H1 (cell line): ENCODE results near the gene RFX2. TPM values are rescaled to one million over a fixed set of nuclear protein-coding genes. Genes with fewer than 3 reads are reported as not detected.

Experiments
- CTCF ChIA-PET: fragments of 300-600 bp; sonication (Branson Sonifier 250); formaldehyde crosslinking; loops from one replicate; lab custom pipeline; 2021; ENCODE audit not compliant: partially characterized antibody; lab: Charles Lee
- POLR2A ChIA-PET: fragments of 300-600 bp; sonication (Branson Sonifier 250); formaldehyde crosslinking; loops from one replicate; lab custom pipeline; 2021; ENCODE audit warnings: inconsistent platforms; ENCODE audit not compliant: partially characterized antibody; lab: Charles Lee
- DNase-seq, 2 experiments: peaks; one replicate each; pipeline versions ENCODE4 v3.0.0 to v3.0.0-alpha.2; 2010 to 2022; ENCODE audit warnings: low spot score in 2 of 2, low read depth in 1 of 2, mixed read lengths in 1 of 2
- FAIRE-seq: peaks from 2 replicates; lab custom pipeline; 2011; peaks lifted over from hg19 to GRCh38; lab: Jason Lieb, UNC
- H2AFZ ChIP-seq: 2 replicates; pipeline ENCODE4 v1.8.1; 2012; ENCODE audit warnings: low read length, inconsistent platforms
- H2AK5ac ChIP-seq: 2 replicates; pipeline ENCODE4 v1.6.1; 2013; ENCODE audit warnings: low read depth, low read length
- H2BK120ac ChIP-seq: replicated peaks from 2 replicates; pipeline ENCODE3; 2013; ENCODE audit warnings: low read depth, low read length, inconsistent platforms
- H2BK12ac ChIP-seq: 2 replicates; pipeline ENCODE4 v1.6.1; 2013; ENCODE audit warnings: low read depth, low read length
- H2BK15ac ChIP-seq: 2 replicates; pipeline ENCODE4 v1.6.1; 2013; ENCODE audit warnings: low read length
- H2BK20ac ChIP-seq: 2 replicates; pipeline ENCODE4 v1.6.1; 2013; ENCODE audit warnings: low read length
- H2BK5ac ChIP-seq: 2 replicates; pipeline ENCODE4 v1.6.1; 2013; ENCODE audit warnings: low read depth, low read length
- H3K14ac ChIP-seq: 2 replicates; pipeline ENCODE4 v1.6.1; 2013; ENCODE audit warnings: inconsistent platforms; ENCODE audit not compliant: insufficient read length
- H3K18ac ChIP-seq: 2 replicates; pipeline ENCODE4 v1.6.1; 2013; ENCODE audit warnings: low read length; ENCODE audit errors: extremely low read depth
- H3K23ac ChIP-seq: 2 replicates; pipeline ENCODE4 v1.6.1; 2013; ENCODE audit warnings: inconsistent platforms; ENCODE audit not compliant: insufficient read length
- H3K23me2 ChIP-seq: 2 replicates; pipeline ENCODE4 v1.6.1; 2013; ENCODE audit warnings: low read depth, low read length
- H3K27ac ChIP-seq: 2 replicates; pipeline ENCODE4 v1.6.1; 2011; ENCODE audit warnings: low read depth, low read length, inconsistent platforms
- H3K27me3 ChIP-seq, 4 experiments: replicated peaks in 1 of 4; 1 replicate in 1 of 4; 2 replicates in 3 of 4; pipeline versions ENCODE4 v1.6.1 to v1.8.1; 2011 to 2013; ENCODE audit warnings: low read length in 3 of 4, mild to moderate bottlenecking in 3 of 4, inconsistent platforms in 2 of 4, mixed read lengths in 2 of 4, moderate library complexity in 1 of 4; ENCODE audit not compliant: control insufficient read depth in 3 of 4, insufficient read depth in 3 of 4; ENCODE audit errors: extremely low read depth in 1 of 4
- H3K36me3 ChIP-seq, 4 experiments: 2 replicates each; pipeline versions ENCODE4 v1.6.1 to v1.8.1; 2011 to 2013; ENCODE audit warnings: mild to moderate bottlenecking in 4 of 4, low read length in 3 of 4, moderate library complexity in 2 of 4, control low read depth in 1 of 4, inconsistent platforms in 1 of 4; ENCODE audit not compliant: insufficient read depth in 4 of 4, control insufficient read depth in 2 of 4
- H3K4ac ChIP-seq: replicated peaks from 2 replicates; pipeline ENCODE3; 2013; ENCODE audit warnings: low read length, low read depth, mixed read lengths, inconsistent platforms; ENCODE audit not compliant: insufficient read length
- H3K4me1 ChIP-seq, 4 experiments: replicated peaks in 1 of 4; 1 replicate in 1 of 4; 2 replicates in 3 of 4; pipeline versions ENCODE4 v1.6.1 to v1.8.1; 2011 to 2013; ENCODE audit warnings: low read length in 3 of 4, inconsistent platforms in 2 of 4, mixed read lengths in 1 of 4; ENCODE audit not compliant: insufficient read depth in 4 of 4, control insufficient read depth in 3 of 4
- H3K4me2 ChIP-seq, 2 experiments: 2 replicates each; pipeline versions ENCODE4 v1.6.1 to v1.8.1; 2011 to 2013; ENCODE audit warnings: low read depth in 2 of 2, low read length in 2 of 2, control low read depth in 1 of 2, inconsistent platforms in 1 of 2, mild to moderate bottlenecking in 1 of 2; ENCODE audit not compliant: insufficient read depth in 1 of 2
- H3K4me3 ChIP-seq, 4 experiments: fragments of 200-600, 300-600 bp in 1 of 4; sonication (generic), shearing (Covaris generic), sonication (Bioruptor Twin) in 1 of 4; 2 replicates each; pipeline versions ENCODE4 v1.5.1 to v1.8.1; 2011 to 2016; ENCODE audit warnings: low read length in 4 of 4, low read depth in 3 of 4, control low read depth in 2 of 4, inconsistent platforms in 2 of 4, mild to moderate bottlenecking in 2 of 4, mixed read lengths in 1 of 4, moderate library complexity in 1 of 4; ENCODE audit not compliant: insufficient read depth in 2 of 4; ENCODE audit errors: extremely low read depth in 1 of 4
- H3K56ac ChIP-seq: replicated peaks from 2 replicates; pipeline ENCODE3; 2013; ENCODE audit warnings: low read depth, mild to moderate bottlenecking, mixed read lengths, low read length, inconsistent platforms; ENCODE audit not compliant: insufficient read length
- H3K79me1 ChIP-seq: 2 replicates; pipeline ENCODE4 v1.6.1; 2013; ENCODE audit warnings: low read depth, low read length, control low read depth
- H3K79me2 ChIP-seq, 2 experiments: 2 replicates each; pipeline versions ENCODE4 v1.6.1 to v1.8.1; 2012 to 2013; ENCODE audit warnings: low read length in 2 of 2, mild to moderate bottlenecking in 2 of 2, inconsistent platforms in 1 of 2; ENCODE audit not compliant: insufficient read depth in 2 of 2, control insufficient read depth in 1 of 2
- H3K9ac ChIP-seq, 4 experiments: replicated peaks in 1 of 4; 1 replicate in 1 of 4; 2 replicates in 3 of 4; pipeline versions ENCODE4 v1.6.1 to v1.8.1; 2011 to 2013; ENCODE audit warnings: low read depth in 3 of 4, low read length in 3 of 4, control low read depth in 2 of 4, mild to moderate bottlenecking in 2 of 4, moderate library complexity in 2 of 4, inconsistent platforms in 1 of 4; ENCODE audit errors: extremely low read depth in 1 of 4
- H3K9me3 ChIP-seq, 2 experiments: 2 replicates each; pipeline versions ENCODE4 v1.6.1 to v1.8.1; 2012 to 2013; ENCODE audit warnings: mild to moderate bottlenecking in 2 of 2, moderate library complexity in 2 of 2, control low read depth in 1 of 2, inconsistent platforms in 1 of 2, low read depth in 1 of 2, low read length in 1 of 2, mixed read lengths in 1 of 2; ENCODE audit not compliant: insufficient read depth in 2 of 2
- H4K20me1 ChIP-seq, 2 experiments: replicated peaks in 1 of 2; 2 replicates each; pipeline versions ENCODE3 to v1.8.1; 2011 to 2013; ENCODE audit warnings: inconsistent platforms in 2 of 2, low read length in 2 of 2, mild to moderate bottlenecking in 1 of 2; ENCODE audit not compliant: insufficient read depth in 2 of 2, control insufficient read depth in 1 of 2
- H4K5ac ChIP-seq: 2 replicates; pipeline ENCODE4 v1.6.1; 2013; ENCODE audit warnings: low read length, low read depth, mixed read lengths, inconsistent platforms; ENCODE audit not compliant: insufficient read length
- H4K8ac ChIP-seq: 2 replicates; pipeline ENCODE4 v1.8.0; 2013; ENCODE audit warnings: mild to moderate bottlenecking, moderate library complexity, low read length, inconsistent platforms; ENCODE audit not compliant: insufficient read depth; ENCODE audit errors: extremely low read depth
- H4K91ac ChIP-seq: replicated peaks from 2 replicates; pipeline ENCODE3; 2013; ENCODE audit warnings: low read length, mixed read lengths, inconsistent platforms; ENCODE audit not compliant: insufficient read length
- ATF2 ChIP-seq: IDR thresholded peaks from 2 replicates; pipeline ENCODE4 v1.6.1; 2012; ENCODE audit warnings: low read length, inconsistent platforms
- BCL11A ChIP-seq, 2 experiments: IDR thresholded peaks; one replicate each; pipeline ENCODE4 v1.6.1; 2011; ENCODE audit warnings: low read depth in 2 of 2, low read length in 2 of 2, mild to moderate bottlenecking in 2 of 2
- CTCF ChIP-seq, 3 experiments: IDR thresholded peaks; 1 replicate in 2 of 3; 2 replicates in 1 of 3; pipeline versions ENCODE4 v1.5.1 to v1.6.1; 2011; ENCODE audit warnings: low read length in 3 of 3, mild to moderate bottlenecking in 3 of 3, inconsistent platforms in 2 of 3, low read depth in 1 of 3, moderate library complexity in 1 of 3; ENCODE audit not compliant: insufficient read depth in 1 of 3; ENCODE audit errors: control extremely low read depth in 1 of 3
- GTF2F1 ChIP-seq: IDR thresholded peaks from 2 replicates; pipeline ENCODE4 v1.6.1; 2012; ENCODE audit warnings: low read depth, low read length, improper control_type of control experiment, borderline replicate concordance
- SP2 ChIP-seq: IDR thresholded peaks from 2 replicates; pipeline ENCODE4 v1.6.1; 2012; ENCODE audit warnings: mild to moderate bottlenecking, low read length, inconsistent platforms
- TEAD4 ChIP-seq: IDR thresholded peaks from 2 replicates; pipeline ENCODE4 v1.6.1; 2012; ENCODE audit warnings: low read depth, low read length, inconsistent platforms, mixed read lengths
- YY1 ChIP-seq: IDR thresholded peaks from 2 replicates; pipeline ENCODE4 v1.6.1; 2011; ENCODE audit warnings: low read depth, mild to moderate bottlenecking, low read length
- WGBS, 2 experiments: shearing (Covaris generic) in 1 of 2; methylation state at CpG; one replicate each; pipeline versions ENCODE4 v1.1.6 to v1.1.7; 2013 to 2015; ENCODE audit warnings: low lambda C conversion rate in 2 of 2, mixed read lengths in 2 of 2, inconsistent platforms in 1 of 2, low coverage in 1 of 2, missing lambda C conversion rate in 1 of 2; ENCODE audit not compliant: insufficient replicate concordance in 2 of 2, insufficient coverage in 1 of 2, insufficient read length in 1 of 2; ENCODE audit errors: extremely low coverage in 1 of 2, missing lambda C conversion rate in 1 of 2; 5-methylcytosine and 5-hydroxymethylcytosine counted together
- polyA plus RNA-seq, 7 experiments: library from polyadenylated mRNA; depleted of rRNA in 3 of 7; stranded (reverse) in 5 of 7; unstranded in 2 of 7; fragments of >200 nt in 5 of 7; fragments of 200-250 nt in 2 of 7; gene quantifications; 1 replicate in 5 of 7; 2 replicates in 1 of 7; 4 replicates in 1 of 7; pipeline versions ENCODE4 v1.2.1 to v1.2.3, GENCODE V29; 2011 to 2013; ENCODE audit warnings: missing spikeins in 2 of 7, mixed read lengths in 2 of 7
- total RNA-seq: library from RNA; stranded (reverse); fragmentation: NEBNext Ultra II Directional; extraction: Animal tissue kit (Norgen Biotek cat#: 25700); gene quantifications from 2 replicates; pipeline ENCODE4 v1.2.1, GENCODE V29; 2021

RFX2 gene
- total and polyA plus RNA-seq, 2 of the 8 experiments (the other 6 are each of a cell fraction or from before 2014, with no cell fraction given), result 4.8 to 5.3 TPM

DNA sequence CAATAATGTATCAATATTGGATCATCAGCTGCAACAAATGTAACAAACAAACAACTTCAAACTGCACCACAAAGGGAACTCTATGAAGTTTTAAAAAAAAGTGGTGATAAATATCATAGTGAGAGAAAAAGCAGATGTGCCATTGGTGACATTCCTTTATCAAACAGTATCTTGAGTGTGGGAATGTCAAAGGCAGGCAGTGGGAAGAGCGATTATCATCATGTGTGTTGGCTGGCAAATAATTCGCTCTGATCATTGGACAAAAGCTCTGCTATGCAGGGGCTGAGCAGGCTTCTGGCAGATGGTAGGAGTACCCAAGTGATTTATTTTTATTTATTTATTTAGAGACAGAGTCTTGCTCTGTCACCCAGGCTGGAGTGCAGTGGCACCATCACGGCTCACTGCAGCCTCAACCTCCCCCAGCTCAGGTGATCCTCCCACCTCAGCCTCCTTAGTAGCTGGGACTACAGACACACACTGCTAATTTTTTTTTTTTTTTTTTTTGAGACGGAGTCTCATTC, 76.5 kb downstream of the RFX2 start:
- no peaks in the 10 kb centered on the region for H3K4me1 ChIP-seq
- CTCF ChIA-PET, result interaction anchor here (1.1 to 5.2 kb wide), 5 partner anchors 11 to 96 kb away, joined by 3 to 25 read pairs (median 4); no protein-coding TSS in a partner anchor
- TF ChIP-seq SP2 (no peak), GTF2F1 (no peak), YY1 (no peak), TEAD4 (no peak), BCL11A (IDR thresholded peaks at IDR 0.05; ENCODE audit: low read depth in 2 of 2, low read length in 2 of 2) (no peak), CTCF (IDR thresholded peaks at IDR 0.05; ENCODE audit: control extremely low read depth in 1 of 3, insufficient read depth in 1 of 3, low read depth in 1 of 3, low read length in 3 of 3) (no peak), ATF2 (no peak)

More for the DNA sequence above, 76.5 kb downstream of the RFX2 start:
- WGBS, 2 experiments, result 95% methylated on average over 3 of the region's 4 CpGs; no CpG with 5 or more reads in 1 of the 2 experiments
- H4K5ac ChIP-seq, result no peak overlapping the region
- H4K20me1 ChIP-seq, result no peaks in the 10 kb centered on the region
- no peak overlapping the region for H2BK20ac ChIP-seq
- POLR2A ChIA-PET, result interaction anchor here (0.6 kb wide), 1 partner anchor 470 kb away, joined by 4 read pairs; no protein-coding TSS in a partner anchor
- no peak overlapping the region for H3K4me2 ChIP-seq
- no peak overlapping the region for H2AK5ac ChIP-seq
- H3K4ac ChIP-seq, result no peak overlapping the region
- no peak overlapping the region for H3K27ac ChIP-seq
- no peak overlapping the region for H3K14ac ChIP-seq
- no peaks in the 10 kb centered on the region for H3K27me3 ChIP-seq
- DNase-seq, result no peak
- H3K79me2 ChIP-seq, result no peaks in the 10 kb centered on the region
- no peak overlapping the region for H2BK15ac ChIP-seq
- H3K79me1 ChIP-seq, result no peaks in the 10 kb centered on the region
- H3K4me3 ChIP-seq, result no peak overlapping the region
- H3K23me2 ChIP-seq, result no peaks in the 10 kb centered on the region
- no peaks in the 10 kb centered on the region for H3K9me3 ChIP-seq
- H3K36me3 ChIP-seq, result no peaks in the 10 kb centered on the region
- no peak overlapping the region for H4K91ac ChIP-seq
- H2AFZ ChIP-seq, result no peak overlapping the region
- H3K9ac ChIP-seq, result no peak overlapping the region
- H3K23ac ChIP-seq, result no peak overlapping the region
- no peak overlapping the region for H3K18ac ChIP-seq
- no peak overlapping the region for H2BK12ac ChIP-seq
- no peak overlapping the region for H2BK5ac ChIP-seq
- H4K8ac ChIP-seq, result no peak overlapping the region
- H2BK120ac ChIP-seq, result no peak overlapping the region
- FAIRE-seq, result no peak
- H3K56ac ChIP-seq, result no peak overlapping the region
